ENCODE data around the gene EARS2. TPM values are rescaled to one million over a fixed set of nuclear protein-coding genes. Genes with fewer than 3 reads are reported as not detected.
A peak's percentile ranks its signal among the peaks of the same experiment; 100 is the strongest.

The EARS2 gene
- total RNA-seq, 6 donors from 2014 or later: 11.5 to 38.8 (median 15.9) TPM

GRCh38 chr16:23519282-23519681 lies 37.9 kb downstream of the EARS2 start:
- Histone ChIP-seq H3K27me3 (no peaks in the 10 kb centered on the region), H3K27ac (no peak overlapping the region), H3K4me1 (peaks cover 0 to 12% (median 0%) of the 10 kb centered on the region in 4 donors), H3K36me3 (peaks cover 0 to 25% (median 16%) of the 10 kb centered on the region in 4 donors), H3K9me3 (no peaks in the 10 kb centered on the region), H3K4me3 (no peak overlapping the region)
- 93 to 95% methylated on average over 5 of the region's 5 CpGs for WGBS, 2 donors
- ATAC-seq (ENCODE audit: low FRiP score in 2 of 2) (no peak), DNase-seq (no peak)
- TF ChIP-seq POLR2A (IDR thresholded peaks at IDR 0.05) (no peak), CTCF (IDR thresholded peaks at IDR 0.05) (no peak), EP300 (IDR thresholded peaks at IDR 0.05) (no peak), POLR2AphosphoS5 (IDR thresholded peaks at IDR 0.05) (no peak)

- Histone ChIP-seq H3K4me3 (no peak overlapping the region), H3K27me3 (no peaks in the 10 kb centered on the region), H3K27ac (peak overlapping the region in 1 of 4 donors; percentile 35), H3K36me3 (peaks cover 0 to 18% (median 12%) of the 10 kb centered on the region in 4 donors), H3K4me1 (peaks cover 0 to 12% (median 0%) of the 10 kb centered on the region in 4 donors), H3K9me3 (no peaks in the 10 kb centered on the region)
- ATAC-seq (ENCODE audit: low FRiP score in 2 of 2) (peak in 1 of 2 donors; percentile 48), DNase-seq (no peak)
- 45 to 53% methylated on average over 3 of the region's 3 CpGs for WGBS, 2 donors
- TF ChIP-seq POLR2AphosphoS5 (IDR thresholded peaks at IDR 0.05) (no peak), EP300 (IDR thresholded peaks at IDR 0.05) (no peak), CTCF (IDR thresholded peaks at IDR 0.05) (no peak)
Measured at GRCh38 chr16:23518435-23518891, 38.7 kb downstream of the EARS2 start.

GRCh38 chr16:23516366-23517137 lies 40.6 kb downstream of the EARS2 start:
- Histone ChIP-seq H3K4me1 (peaks cover 0 to 12% (median 0%) of the 10 kb centered on the region in 4 donors), H3K36me3 (peaks cover 0 to 2% (median under 1%) of the 10 kb centered on the region in 4 donors), H3K4me3 (no peak overlapping the region), H3K27me3 (no peaks in the 10 kb centered on the region), H3K27ac (no peak overlapping the region), H3K9me3 (no peaks in the 10 kb centered on the region)
- TF ChIP-seq CTCF (IDR thresholded peaks at IDR 0.05) (no peak), POLR2AphosphoS5 (IDR thresholded peaks at IDR 0.05) (no peak), POLR2A (IDR thresholded peaks at IDR 0.05) (no peak), EP300 (IDR thresholded peaks at IDR 0.05) (no peak)
- DNase-seq: no peak
- ATAC-seq (ENCODE audit: low FRiP score in 2 of 2): peak in 1 of 2 donors; percentile 42
- 76 to 87% methylated on average over 4 of the region's 4 CpGs for WGBS, 2 donors

- no peaks in the 10 kb centered on the region for H3K9me3 ChIP-seq
- TF ChIP-seq CTCF (IDR thresholded peaks at IDR 0.05): no peak
- TF ChIP-seq POLR2A (IDR thresholded peaks at IDR 0.05): no peak
- no peak for TF ChIP-seq EP300 (IDR thresholded peaks at IDR 0.05)
- TF ChIP-seq POLR2AphosphoS5 (IDR thresholded peaks at IDR 0.05): no peak
- H3K4me1 ChIP-seq: peaks cover 0 to 17% (median 0%) of the 10 kb centered on the region in 4 donors
- no peaks in the 10 kb centered on the region for H3K36me3 ChIP-seq
- no peaks in the 10 kb centered on the region for H3K27me3 ChIP-seq
- no peak overlapping the region for H3K4me3 ChIP-seq
- ATAC-seq (ENCODE audit: low FRiP score in 2 of 2) (no peak), DNase-seq (no peak)
- 97 to 98% methylated on average over 5 of the region's 5 CpGs for whole genome bisulfite sequencing, 2 donors
- H3K27ac ChIP-seq: no peak overlapping the region
Measured at GRCh38 chr16:23515881-23516280, 41.3 kb downstream of the EARS2 start.
